K562 (cell line): ENCODE data around the gene WDFY2. TPM values are rescaled to one million over a fixed set of nuclear protein-coding genes. Genes with fewer than 3 reads are reported as not detected.

Source experiments
- ARID1B ChIP-seq: fragments of 450-650 bp; IDR thresholded peaks from 2 replicates; pipeline ENCODE4 v1.6.1; 2016; ENCODE audit warnings: antibody characterized with exemption, mild to moderate bottlenecking, inconsistent platforms
- ATF4 ChIP-seq: fragments of 450-650 bp; formaldehyde crosslinking; IDR thresholded peaks from 2 replicates; pipeline ENCODE4 v1.4.0; 2022; ENCODE audit warnings: mild to moderate bottlenecking, moderate library complexity
- BHLHE40 ChIP-seq: IDR thresholded peaks from 2 replicates; pipeline ENCODE4 v1.6.1; 2011; ENCODE audit warnings: low read length, improper control_type of control experiment
- CHD1 ChIP-seq: fragments of 200-600 bp; sonication (generic); IDR thresholded peaks from one replicate; pipeline ENCODE4 v1.6.1; 2012; ENCODE audit warnings: mild to moderate bottlenecking, moderate library complexity, low read length, inconsistent platforms
- DACH1 ChIP-seq: fragments of 450-650 bp; IDR thresholded peaks from 2 replicates; pipeline ENCODE4 v1.6.1; 2018; ENCODE audit not compliant: partially characterized antibody
- DLX4 ChIP-seq: fragments of 250-450 bp; sonication (Bioruptor Pico); IDR thresholded peaks from 2 replicates; pipeline ENCODE4 v1.6.1; 2021; ENCODE audit warnings: mild to moderate bottlenecking
- ESRRA ChIP-seq: fragments of 450-650 bp; IDR thresholded peaks from 2 replicates; pipeline ENCODE4 v1.6.1; 2014; ENCODE audit warnings: low read depth, mild to moderate bottlenecking, moderate library complexity, borderline replicate concordance
- FOSL1 ChIP-seq: fragments of 200-800 bp; sonication (Bioruptor generic); conservative IDR thresholded peaks from 2 replicates; pipeline ENCODE4 v1.6.1; 2016; ENCODE audit warnings: missing genetic modification characterization, missing compliant biosample characterization
- FOXJ2 ChIP-seq: fragments of 200-800 bp; sonication (Bioruptor generic); IDR thresholded peaks from 2 replicates; pipeline ENCODE4 v1.6.1; 2016; ENCODE audit warnings: missing genetic modification characterization, missing compliant biosample characterization
- FOXJ3 ChIP-seq: sonication (generic); formaldehyde crosslinking; IDR thresholded peaks from 2 replicates; pipeline ENCODE4 v1.4.0; 2020; ENCODE audit warnings: mild to moderate bottlenecking, missing genetic modification reagents
- HOXB6 ChIP-seq: fragments of 250-450 bp; sonication (Bioruptor Pico); IDR thresholded peaks from 2 replicates; pipeline ENCODE4 v1.5.1; 2022; ENCODE audit warnings: mild to moderate bottlenecking, borderline replicate concordance
- IRF9 ChIP-seq: fragments of 450-650 bp; IDR thresholded peaks from 2 replicates; pipeline ENCODE4 v1.6.1; 2016; ENCODE audit warnings: missing biosample characterization, missing genetic modification characterization
- KLF6 ChIP-seq: fragments of 250-450 bp; sonication (Bioruptor Pico); IDR thresholded peaks from 2 replicates; pipeline ENCODE4 v1.4.0; 2020; ENCODE audit warnings: mild to moderate bottlenecking, moderate library complexity, borderline replicate concordance
- NBN ChIP-seq: fragments of 450-650 bp; IDR thresholded peaks from 2 replicates; pipeline ENCODE4 v1.6.1; 2016; ENCODE audit warnings: low read depth, mild to moderate bottlenecking
- RBFOX2 ChIP-seq: fragments of 200-400 bp; formaldehyde crosslinking; IDR thresholded peaks from 2 replicates; pipeline ENCODE4 v1.6.1; 2017; ENCODE audit warnings: low read depth, mild to moderate bottlenecking, low read length, moderate library complexity
- SMARCA5 ChIP-seq: fragments of 450-650 bp; IDR thresholded peaks from 2 replicates; pipeline ENCODE4 v1.6.1; 2016
- SREBF2 ChIP-seq: sonication (generic); formaldehyde crosslinking; IDR thresholded peaks from 2 replicates; pipeline ENCODE4 v1.4.0; 2020; ENCODE audit warnings: mild to moderate bottlenecking, missing genetic modification reagents
- TEAD1 ChIP-seq, 2 experiments: fragments of 450-650 bp in 1 of 2; sonication (generic) in 1 of 2; formaldehyde crosslinking; IDR thresholded peaks; 2 replicates each; pipeline versions ENCODE4 v1.4.0 to v1.8.0; 2020 to 2022; ENCODE audit warnings: mild to moderate bottlenecking in 2 of 2, missing genetic modification reagents in 1 of 2
- UBTF ChIP-seq, 2 experiments: IDR thresholded peaks; 2 replicates each; pipeline ENCODE4 v1.6.1; 2012; ENCODE audit warnings: improper control_type of control experiment in 2 of 2, low read depth in 2 of 2, low read length in 2 of 2, borderline replicate concordance in 1 of 2
- ZNF121 ChIP-seq: sonication (generic); formaldehyde crosslinking; conservative IDR thresholded peaks from 2 replicates; pipeline ENCODE4 v1.8.0; 2022; ENCODE audit warnings: missing genetic modification reagents
- ZNF316 ChIP-seq: fragments of 450-650 bp; IDR thresholded peaks from 2 replicates; pipeline ENCODE4 v1.6.1; 2016
- ZNF512 ChIP-seq: IDR thresholded peaks from 2 replicates; pipeline ENCODE4 v1.6.1; 2016; ENCODE audit warnings: missing genetic modification characterization, missing compliant biosample characterization
- polyA plus RNA-seq, 8 experiments: library from polyadenylated mRNA; depleted of rRNA in 4 of 8; stranded (reverse) in 5 of 8; unstranded in 3 of 8; fragments of >200 nt; fragmentation: Nextera tagmentation in 2 of 8; fragmentation: Illumina TruSeq in 1 of 8; extraction: Ambion mirVana in 2 of 8; extraction: Trizol in 1 of 8; gene quantifications; 2 replicates each; pipeline versions ENCODE4 v1.2.1 to v1.2.3, GENCODE V29; 2011 to 2014; ENCODE audit warnings: inconsistent platforms in 1 of 8, missing spikeins in 1 of 8
- total RNA-seq, 7 experiments: library from RNA; depleted of rRNA in 6 of 7; stranded (reverse); fragments of >200 nt in 6 of 7; fragmentation: Illumina TruSeq in 2 of 7; extraction: Trizol in 2 of 7; gene quantifications; 2 replicates each; pipeline versions ENCODE4 v1.2.1 to v1.2.3, GENCODE V29; 2011 to 2021; ENCODE audit warnings: low replicate concordance in 1 of 7

WDFY2 gene
- total and polyA plus RNA-seq, 9 of the 15 experiments (the other 6 are each of a cell fraction or from before 2014, with no cell fraction given) = 0.66 to 6.4 (median 4.4) TPM

GRCh38 chr13:51590971-51591627, 6.8 kb downstream of the WDFY2 start (continued):
- TF ChIP-seq TEAD1 (CRISPR knock-in tag; IDR thresholded peaks at IDR 0.05) (no peak; a peak in 1 of 4 replicates), ZNF316 (no peak), ZNF512 (tag) (no peak), RBFOX2 (no peak), ZNF121 (CRISPR knock-in tag) (no peak), NBN (peak; percentile 85), CHD1 (no peak), SMARCA5 (no peak), SREBF2 (no peak), DACH1 (peak; percentile 72), ARID1B (peak; percentile 97), FOSL1 (tag) (peak; percentile 87), ATF4 (CRISPR knock-in tag) (peak; percentile 15; the same call in 1 of the 2 replicates), HOXB6 (CRISPR knock-in tag) (no peak), IRF9 (tag) (0 out of 2 replicates have a peak, but pooled peaks have one; percentile 11), ESRRA (peak; percentile 84), BHLHE40 (peak; percentile 78), FOXJ2 (tag) (no peak), KLF6 (peak; percentile 50; the same call in 1 of the 2 replicates), FOXJ3 (CRISPR knock-in tag) (no peak), DLX4 (CRISPR knock-in tag) (no peak), UBTF (IDR thresholded peaks at IDR 0.05; ENCODE audit: borderline replicate concordance in 1 of 2, low read depth in 2 of 2, low read length in 2 of 2) (no peak)
